ENCODE data around the gene PARN. TPM values are rescaled to one million over a fixed set of nuclear protein-coding genes. Genes with fewer than 3 reads are reported as not detected.

Gene PARN
- total RNA-seq (10 to 100 TPM; 45.9 to 48.2 TPM), polyA plus RNA-seq (46.0 TPM)

- peaks cover 0 to 4% (median 0%) of the 10 kb centered on the region in 5 donors for H3K9me3 Mint-ChIP-seq
- ChIA-PET CTCF (no interaction called here), POLR2A (interaction anchor here (0.6 kb wide), 2 partner anchors 708 to 710 kb away, joined by 3 read pairs; partner anchors contain the start of gene ERCC4)
- no peaks in the 10 kb centered on the region for H3K9me3 ChIP-seq (ENCODE audit: low read length)
- peaks cover 45 to 76% (median 64%) of the 10 kb centered on the region in 3 donors for H3K4me1 Mint-ChIP-seq
- no peaks in the 10 kb centered on the region for H3K27me3 ChIP-seq (ENCODE audit: insufficient read depth, low read length, poor library complexity, severe bottlenecking)
- peaks cover 46% of the 10 kb centered on the region for H3K4me1 ChIP-seq (ENCODE audit: insufficient read depth, low read length)
- peak; percentile 95 to 98 (median 98) for DNase-seq
- peak within 1 kb of the TSS; percentile 64 for H3K4me3 ChIP-seq (ENCODE audit: low read length)
- peak within 1 kb of the TSS; percentile 83 to 97 (median 91) for H3K4me3 Mint-ChIP-seq
- H3K36me3 Mint-ChIP-seq = peaks cover 8 to 48% (median 10%) of the 10 kb centered on the region in 3 donors
- H3K36me3 ChIP-seq (ENCODE audit: insufficient read depth, low read length) = peaks cover 12% of the 10 kb centered on the region
- H3K27me3 Mint-ChIP-seq = peaks cover 0 to 2% of the 10 kb centered on the region in 2 donors
- peak within 1 kb of the TSS; percentile 95 to 100 (median 99) for H3K27ac Mint-ChIP-seq
- peak within 1 kb of the TSS; percentile 91 for H3K27ac ChIP-seq (ENCODE audit: low read depth, low read length)
Measured at GRCh38 chr16:14629919-14630619, at the start of gene PARN. PARN (minus strand) TSS chr16:14630260; CDS start chr16:14630125, 135 bp downstream.

GRCh38 chr16:14678748-14679497 lies 48.9 kb upstream of the PARN start:
- Histone ChIP-seq H3K9me3 (ENCODE audit: low read length) (no peaks in the 10 kb centered on the region), H3K36me3 (ENCODE audit: insufficient read depth, low read length) (no peaks in the 10 kb centered on the region), H3K4me1 (ENCODE audit: insufficient read depth, low read length) (no peaks in the 10 kb centered on the region), H3K27ac (ENCODE audit: low read depth, low read length) (no peak overlapping the region), H3K4me3 (ENCODE audit: low read length) (no peak overlapping the region), H3K27me3 (ENCODE audit: insufficient read depth, low read length, poor library complexity, severe bottlenecking) (no peaks in the 10 kb centered on the region)
- Mint-ChIP-seq H3K4me3 (no peak overlapping the region), H3K27me3 (peaks cover 4 to 14% of the 10 kb centered on the region in 2 donors), H3K27ac (peak overlapping the region in 1 of 8 donors; percentile 18), H3K9me3 (no peaks in the 10 kb centered on the region), H3K36me3 (no peaks in the 10 kb centered on the region), H3K4me1 (peaks cover 0 to 3% (median 2%) of the 10 kb centered on the region in 3 donors)
- ChIA-PET CTCF (no interaction called here), POLR2A (no interaction called here)
- no peak for DNase-seq

- no peak overlapping the region for H3K27ac ChIP-seq (ENCODE audit: low read depth, low read length)
- no peak overlapping the region for H3K4me3 ChIP-seq (ENCODE audit: low read length)
- no peak overlapping the region for H3K27ac Mint-ChIP-seq
- DNase-seq = no peak
- no peak overlapping the region for H3K4me3 Mint-ChIP-seq
- POLR2A ChIA-PET = no interaction called here
- H3K4me1 Mint-ChIP-seq = peaks cover 4 to 11% (median 10%) of the 10 kb centered on the region in 3 donors
- no peaks in the 10 kb centered on the region for H3K36me3 Mint-ChIP-seq
- no peaks in the 10 kb centered on the region for H3K9me3 Mint-ChIP-seq
- peaks cover 4 to 14% of the 10 kb centered on the region in 2 donors for H3K27me3 Mint-ChIP-seq
- H3K9me3 ChIP-seq (ENCODE audit: low read length) = no peaks in the 10 kb centered on the region
- no peaks in the 10 kb centered on the region for H3K36me3 ChIP-seq (ENCODE audit: insufficient read depth, low read length)
- H3K27me3 ChIP-seq (ENCODE audit: insufficient read depth, low read length, poor library complexity, severe bottlenecking) = no peaks in the 10 kb centered on the region
- H3K4me1 ChIP-seq (ENCODE audit: insufficient read depth, low read length) = no peaks in the 10 kb centered on the region
- CTCF ChIA-PET = no interaction called here
Measured at GRCh38 chr16:14677627-14678026, 47.6 kb upstream of the PARN start.

- CTCF ChIA-PET = no interaction called here
- no peak overlapping the region for H3K4me3 ChIP-seq (ENCODE audit: low read length)
- H3K27ac Mint-ChIP-seq = no peak overlapping the region
Measured at GRCh38 chr16:14676633-14677032, 46.6 kb upstream of the PARN start.

GRCh38 chr16:14672403-14672971 lies 42.4 kb upstream of the PARN start:
- Histone ChIP-seq H3K9me3 (ENCODE audit: low read length) (no peaks in the 10 kb centered on the region), H3K4me1 (ENCODE audit: insufficient read depth, low read length) (no peaks in the 10 kb centered on the region), H3K36me3 (ENCODE audit: insufficient read depth, low read length) (no peaks in the 10 kb centered on the region), H3K27me3 (ENCODE audit: insufficient read depth, low read length, poor library complexity, severe bottlenecking) (no peaks in the 10 kb centered on the region), H3K27ac (ENCODE audit: low read depth, low read length) (no peak overlapping the region), H3K4me3 (ENCODE audit: low read length) (no peak overlapping the region)
- POLR2A ChIA-PET = no interaction called here
- Mint-ChIP-seq H3K9me3 (no peaks in the 10 kb centered on the region), H3K27me3 (peaks cover 0 to 1% of the 10 kb centered on the region in 2 donors), H3K27ac (peak overlapping the region in 4 of 8 donors; percentile 23 to 52 (median 28)), H3K36me3 (peaks cover 0 to 22% (median 3%) of the 10 kb centered on the region in 3 donors), H3K4me3 (no peak overlapping the region), H3K4me1 (peaks cover 7 to 20% (median 14%) of the 10 kb centered on the region in 3 donors)
- CTCF ChIA-PET = no interaction called here
- no peak for DNase-seq

More at GRCh38 chr16:14676633-14677032, 46.6 kb upstream of the PARN start:
- Histone ChIP-seq H3K4me1 (ENCODE audit: insufficient read depth, low read length) (no peaks in the 10 kb centered on the region), H3K27ac (ENCODE audit: low read depth, low read length) (no peak overlapping the region), H3K36me3 (ENCODE audit: insufficient read depth, low read length) (no peaks in the 10 kb centered on the region), H3K27me3 (ENCODE audit: insufficient read depth, low read length, poor library complexity, severe bottlenecking) (no peaks in the 10 kb centered on the region), H3K9me3 (ENCODE audit: low read length) (no peaks in the 10 kb centered on the region)
- peaks cover 7 to 20% (median 14%) of the 10 kb centered on the region in 3 donors for H3K4me1 Mint-ChIP-seq
- no peaks in the 10 kb centered on the region for H3K36me3 Mint-ChIP-seq
- H3K27me3 Mint-ChIP-seq = peaks cover 4 to 14% of the 10 kb centered on the region in 2 donors
- DNase-seq = no peak
- no peak overlapping the region for H3K4me3 Mint-ChIP-seq
- H3K9me3 Mint-ChIP-seq = no peaks in the 10 kb centered on the region
- POLR2A ChIA-PET = no interaction called here

- CTCF ChIA-PET = no interaction called here
- POLR2A ChIA-PET = no interaction called here
- Histone ChIP-seq H3K4me1 (ENCODE audit: insufficient read depth, low read length) (no peaks in the 10 kb centered on the region), H3K27ac (ENCODE audit: low read depth, low read length) (no peak overlapping the region), H3K27me3 (ENCODE audit: insufficient read depth, low read length, poor library complexity, severe bottlenecking) (no peaks in the 10 kb centered on the region), H3K4me3 (ENCODE audit: low read length) (no peak overlapping the region), H3K9me3 (ENCODE audit: low read length) (no peaks in the 10 kb centered on the region), H3K36me3 (ENCODE audit: insufficient read depth, low read length) (peaks cover 17% of the 10 kb centered on the region)
- Mint-ChIP-seq H3K4me1 (peaks cover 7 to 20% (median 14%) of the 10 kb centered on the region in 3 donors), H3K9me3 (no peaks in the 10 kb centered on the region), H3K4me3 (no peak overlapping the region), H3K27ac (no peak overlapping the region), H3K27me3 (no peaks in the 10 kb centered on the region), H3K36me3 (peaks cover 0 to 48% (median 10%) of the 10 kb centered on the region in 3 donors)
- DNase-seq = no peak
Measured at GRCh38 chr16:14669776-14670175, 39.7 kb upstream of the PARN start.

GRCh38 chr16:14668556-14669223 lies 38.6 kb upstream of the PARN start:
- CTCF ChIA-PET = no interaction called here
- Mint-ChIP-seq H3K27ac (no peak overlapping the region), H3K27me3 (no peaks in the 10 kb centered on the region), H3K36me3 (peaks cover 0 to 58% (median 10%) of the 10 kb centered on the region in 3 donors), H3K9me3 (no peaks in the 10 kb centered on the region), H3K4me1 (peaks cover 6 to 16% (median 8%) of the 10 kb centered on the region in 3 donors), H3K4me3 (no peak overlapping the region)
- H3K4me1 ChIP-seq (ENCODE audit: insufficient read depth, low read length) = no peaks in the 10 kb centered on the region
- H3K36me3 ChIP-seq (ENCODE audit: insufficient read depth, low read length) = peaks cover 27% of the 10 kb centered on the region
- POLR2A ChIA-PET = no interaction called here
- no peak overlapping the region for H3K4me3 ChIP-seq (ENCODE audit: low read length)
- H3K27ac ChIP-seq (ENCODE audit: low read depth, low read length) = no peak overlapping the region
- DNase-seq = no peak
- no peaks in the 10 kb centered on the region for H3K27me3 ChIP-seq (ENCODE audit: insufficient read depth, low read length, poor library complexity, severe bottlenecking)
- H3K9me3 ChIP-seq (ENCODE audit: low read length) = no peaks in the 10 kb centered on the region

Measured in CD8-positive, alpha-beta memory T cell (primary cell).